ENCODE results near the gene ZFP36L1.

The ZFP36L1 gene

DNA sequence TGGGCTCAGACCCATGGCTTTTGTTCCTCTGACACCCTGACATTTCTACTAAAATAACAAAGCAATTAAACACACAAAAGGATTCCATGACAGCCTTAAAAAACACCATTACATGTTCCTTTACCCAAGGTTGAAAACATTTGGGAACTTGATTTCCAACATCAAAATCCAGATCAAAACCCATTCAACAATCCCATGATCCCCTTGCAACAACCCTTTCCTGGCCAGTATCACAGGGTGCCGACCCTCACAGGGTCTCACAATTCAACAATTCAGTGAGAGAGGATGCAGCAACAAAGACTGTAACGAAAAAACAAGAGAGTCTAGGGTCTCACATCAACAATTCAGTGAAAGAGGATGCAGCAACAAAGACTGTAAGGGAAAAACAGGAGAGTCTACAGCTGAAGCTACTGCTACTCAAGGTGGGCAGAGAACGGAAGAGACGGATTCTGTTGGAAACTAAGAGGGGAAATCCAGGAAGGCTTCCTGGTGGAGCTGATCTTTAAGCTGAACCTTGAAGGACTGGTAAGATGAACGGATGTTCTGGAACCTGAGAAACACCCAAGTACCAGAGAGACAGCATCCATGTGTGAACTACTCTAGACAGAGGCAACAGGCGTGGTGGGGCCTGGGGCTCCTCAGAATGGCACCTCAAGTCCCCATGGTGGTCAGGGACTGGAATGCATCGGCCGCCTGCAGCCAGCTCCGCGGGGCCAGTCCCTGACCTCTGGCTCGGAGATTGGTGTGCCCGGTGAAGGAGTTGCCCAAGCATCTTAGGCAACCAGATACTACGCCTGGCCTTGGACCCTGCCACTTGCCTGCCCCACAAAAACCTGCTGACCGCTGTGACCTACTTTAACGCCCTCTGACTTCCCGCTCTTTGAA lies 22.7 kb upstream of the ZFP36L1 start:
- DNase-seq: peak; percentile 38

DNA sequence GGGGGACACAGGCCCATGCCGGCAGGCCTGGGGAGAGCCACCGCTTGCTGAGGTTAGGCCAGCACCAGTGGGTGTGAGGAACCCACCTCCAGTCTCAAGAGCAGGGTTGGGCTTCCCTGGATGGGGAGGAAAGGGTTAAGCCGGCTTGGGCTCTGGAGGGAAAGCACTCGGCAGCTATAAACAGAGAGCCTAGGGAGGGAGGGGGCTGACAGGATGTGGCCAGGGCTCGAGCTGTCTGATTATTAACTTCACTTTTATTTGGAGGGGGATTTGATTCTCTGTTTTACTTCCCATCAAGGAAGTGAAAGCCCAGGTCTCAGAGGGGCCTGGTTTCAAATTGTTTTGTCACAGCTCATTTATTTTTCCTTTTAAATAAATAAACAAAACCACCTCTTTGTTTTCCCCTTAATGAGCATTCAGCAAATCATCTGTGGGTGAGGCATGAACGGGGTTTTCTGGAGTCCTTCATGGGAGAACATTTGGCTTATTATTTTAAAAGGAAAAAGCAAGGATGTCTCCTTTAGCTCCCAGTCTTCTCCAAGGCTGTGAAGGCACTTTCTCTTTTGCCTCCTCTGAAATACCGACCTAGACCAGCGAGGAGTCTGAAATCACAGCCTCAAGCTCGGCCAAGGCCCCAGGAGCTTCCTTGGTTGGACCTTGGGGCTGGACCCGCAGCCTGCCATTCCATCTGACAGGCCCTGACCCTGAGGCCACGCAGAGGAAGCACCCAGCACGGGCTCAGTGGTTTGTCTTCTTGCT lies 21.9 kb upstream of the ZFP36L1 start:
- peak; percentile 80 for DNase-seq

DNA sequence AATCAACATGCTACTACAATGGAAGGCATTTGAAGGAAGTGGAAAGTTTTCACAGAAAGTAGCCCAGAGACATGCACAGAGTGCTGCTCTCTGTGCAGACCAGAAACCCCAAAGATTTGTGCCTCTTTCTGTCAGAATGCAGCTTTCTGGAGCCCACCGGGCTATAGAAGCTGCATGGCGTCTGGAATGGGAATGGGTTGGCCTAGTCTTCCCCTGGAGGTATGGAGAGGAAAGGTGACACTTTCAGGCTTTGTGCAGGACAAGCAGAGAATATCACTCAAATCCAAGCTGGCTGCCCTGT lies 21.3 kb upstream of the ZFP36L1 start:
- no peak for DNase-seq

DNA sequence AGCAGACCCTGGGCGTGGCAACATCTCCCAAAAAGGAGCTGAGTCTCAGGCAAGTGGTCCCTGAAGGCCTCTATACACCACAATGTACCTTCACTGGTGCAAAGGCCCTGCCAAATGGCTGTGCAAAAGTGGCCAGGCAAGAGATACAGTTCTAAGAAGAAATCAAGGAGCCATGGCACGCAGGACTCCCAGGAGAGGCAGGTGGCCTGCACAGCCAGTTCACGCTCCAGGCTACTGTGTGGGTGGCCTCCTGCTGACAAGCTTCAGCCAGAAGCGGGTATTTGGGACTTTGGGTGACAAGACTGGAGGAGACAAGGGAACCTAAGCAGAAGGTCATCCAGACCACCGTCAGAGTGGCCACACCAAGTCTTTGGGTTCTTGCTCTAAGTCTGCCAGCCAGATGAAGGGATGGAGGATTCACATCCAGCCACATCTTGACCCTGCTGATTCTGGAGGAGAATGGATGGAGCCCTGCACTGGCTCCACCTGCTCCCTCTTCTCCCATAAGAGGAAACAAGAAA lies 20.5 kb upstream of the ZFP36L1 start:
- no peak for DNase-seq

DNA sequence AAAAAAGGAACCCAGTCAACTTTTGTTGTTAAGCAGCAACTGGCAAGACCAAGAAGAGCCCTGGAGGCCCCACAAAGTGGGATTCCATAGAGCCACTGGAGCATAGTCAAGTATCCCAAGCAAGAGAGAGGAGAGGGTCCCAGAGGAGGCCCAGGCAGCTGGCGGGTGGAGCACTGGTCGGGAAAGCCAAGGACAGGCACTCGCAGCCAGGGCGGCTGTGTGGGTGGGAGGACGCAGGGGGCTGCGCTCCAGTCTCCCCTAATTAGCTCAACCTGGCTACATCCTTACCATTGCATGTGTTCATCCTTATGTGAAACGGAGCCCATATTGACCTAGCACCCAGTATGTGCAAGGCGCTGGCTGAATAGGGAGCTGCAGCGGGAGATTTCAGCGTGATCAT lies 18.3 kb upstream of the ZFP36L1 start:
- DNase-seq: no peak

DNA sequence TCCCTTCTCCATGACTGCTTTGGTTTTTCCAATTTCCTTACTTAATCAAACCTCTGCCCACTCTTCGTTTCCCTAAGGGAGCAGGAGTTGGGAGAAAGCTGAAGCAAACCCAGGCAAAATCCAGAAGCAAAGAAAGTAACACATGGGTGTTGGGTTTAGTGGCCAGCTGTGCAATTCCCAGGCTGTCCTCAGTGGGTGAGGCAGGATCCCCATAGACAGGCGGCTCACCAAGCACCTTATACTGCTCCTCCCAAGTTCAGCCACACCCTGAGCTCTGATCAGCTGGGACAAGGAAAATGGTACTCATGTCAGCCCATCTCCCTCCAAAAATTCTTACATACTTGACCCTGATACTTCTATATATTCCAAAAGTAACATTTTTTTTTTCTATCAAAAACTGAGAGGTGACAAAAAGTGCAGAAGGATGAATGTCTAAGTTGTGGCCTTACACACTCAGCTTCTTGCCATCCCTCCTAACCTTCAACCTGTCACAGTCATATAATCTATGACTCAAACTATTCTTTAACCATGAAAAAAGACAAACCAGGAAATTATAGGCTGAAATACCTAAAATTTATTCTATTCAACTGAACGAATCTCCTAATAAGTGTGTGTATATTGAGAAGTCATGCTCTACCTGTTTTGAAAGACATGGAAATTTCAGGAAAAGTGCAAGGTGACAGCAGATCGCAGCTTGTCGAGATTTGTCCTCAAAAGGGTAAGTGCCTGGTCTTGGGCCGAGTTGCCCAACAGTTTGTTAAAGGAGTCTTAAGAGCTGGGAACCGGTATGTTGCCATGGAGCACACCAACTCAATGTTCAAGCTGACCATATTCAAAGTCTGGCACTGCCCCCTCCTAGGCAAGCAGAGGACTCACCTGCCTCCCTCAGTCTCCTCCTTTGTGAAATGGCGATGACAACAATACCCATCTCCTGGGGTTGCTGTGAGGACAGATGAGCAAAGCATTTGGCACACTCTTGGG lies 17.6 kb upstream of the ZFP36L1 start:
- DNase-seq: no peak

DNA sequence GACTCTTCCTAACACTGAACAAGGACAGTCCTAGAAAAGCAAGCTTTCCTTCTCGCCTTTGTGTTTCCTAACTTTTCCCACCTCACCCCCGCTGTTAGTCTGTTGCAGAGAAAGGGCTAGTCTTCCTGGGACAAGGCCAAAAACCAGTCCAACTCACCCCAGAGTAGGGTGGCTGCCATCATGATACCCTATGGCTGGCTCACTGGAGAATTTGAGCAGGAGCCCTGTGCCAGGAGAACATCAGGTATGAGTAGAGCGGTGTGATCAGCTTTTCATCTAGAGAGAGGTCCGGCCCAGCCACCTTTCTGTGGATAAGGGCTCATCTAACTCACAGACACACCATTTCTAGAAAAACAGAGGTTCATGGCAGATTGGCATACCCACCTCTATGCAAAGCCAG lies 16.7 kb upstream of the ZFP36L1 start:
- DNase-seq: no peak

DNA sequence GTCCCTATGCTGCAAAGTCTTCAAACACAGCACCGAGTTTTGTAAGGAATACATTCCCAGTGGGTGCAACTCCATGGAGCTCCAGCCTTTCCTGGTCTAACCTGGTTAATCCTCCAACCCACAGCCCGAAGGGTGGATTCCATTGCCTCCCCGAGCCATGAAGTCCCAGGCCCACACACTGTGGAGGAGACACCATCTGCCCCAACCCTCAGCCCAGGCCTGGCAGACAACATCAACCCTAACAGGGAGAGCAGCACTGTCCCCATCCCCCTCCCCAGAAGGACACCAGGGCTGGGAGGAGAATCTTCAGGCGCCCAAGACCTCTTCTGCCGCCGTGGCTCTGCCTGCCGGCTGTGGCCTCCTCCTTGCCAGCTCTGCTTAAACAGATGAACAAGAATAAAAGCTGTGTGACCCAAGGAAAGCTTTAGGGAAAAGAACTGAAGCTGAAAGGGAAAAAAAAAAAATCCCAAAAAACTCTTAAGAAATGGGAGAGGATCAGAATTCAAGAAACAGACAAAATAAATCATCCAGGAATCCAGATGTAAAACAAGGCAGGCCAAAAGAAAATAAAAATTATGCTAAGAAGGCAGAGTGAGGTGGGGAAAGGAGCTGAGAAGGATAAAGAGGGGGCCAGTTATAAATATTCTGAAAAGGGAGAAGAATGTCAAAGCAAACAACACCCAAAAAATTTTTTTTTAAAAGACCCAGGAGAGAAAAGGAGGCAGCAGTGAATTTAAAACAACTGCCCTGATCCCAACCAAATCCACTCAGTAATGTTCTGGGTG lies 16.0 kb upstream of the ZFP36L1 start:
- DNase-seq: no peak

DNA sequence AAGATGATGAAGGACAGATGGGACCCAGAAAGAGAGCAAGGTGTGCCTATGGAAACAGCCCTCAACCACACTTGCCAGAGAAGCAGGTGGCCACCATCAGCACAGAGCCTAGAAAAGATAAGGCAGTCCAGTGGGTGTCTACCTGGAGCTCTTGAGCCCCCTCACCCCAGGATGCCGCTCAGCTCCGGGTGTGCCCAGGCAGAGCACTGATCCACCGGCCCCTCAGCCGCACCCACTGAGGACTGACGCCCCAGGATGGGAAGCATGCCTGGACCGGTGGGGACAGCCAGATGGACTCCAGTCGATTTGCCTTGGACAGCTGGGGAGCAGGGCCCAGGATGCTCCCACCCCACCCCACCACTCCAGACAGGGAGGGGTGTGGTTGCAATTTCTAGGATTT lies 15.1 kb upstream of the ZFP36L1 start:
- no peak for DNase-seq

DNA sequence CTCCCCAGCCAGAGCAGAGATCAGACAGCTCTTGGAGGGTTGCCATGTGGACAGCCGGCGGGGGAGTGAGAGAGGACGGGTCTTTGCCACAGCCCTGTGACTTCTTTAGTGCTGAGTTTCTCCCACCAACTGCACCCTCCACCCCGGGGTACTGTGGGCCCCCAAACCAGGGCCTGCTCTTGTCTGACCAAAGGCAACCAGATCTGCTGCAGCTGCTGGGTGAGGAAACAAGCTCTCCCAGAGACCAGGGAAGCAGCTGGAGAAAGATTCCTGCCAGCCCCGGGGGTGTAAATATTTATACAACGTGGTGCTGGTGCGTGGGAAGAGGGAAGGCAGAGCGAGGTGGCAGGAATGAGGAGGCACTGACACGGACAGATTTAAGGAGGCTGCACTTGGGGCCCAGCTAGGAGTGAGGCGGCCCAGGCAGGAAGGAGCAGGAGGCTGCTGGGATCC lies 14.3 kb upstream of the ZFP36L1 start:
- DNase-seq: no peak

DNA sequence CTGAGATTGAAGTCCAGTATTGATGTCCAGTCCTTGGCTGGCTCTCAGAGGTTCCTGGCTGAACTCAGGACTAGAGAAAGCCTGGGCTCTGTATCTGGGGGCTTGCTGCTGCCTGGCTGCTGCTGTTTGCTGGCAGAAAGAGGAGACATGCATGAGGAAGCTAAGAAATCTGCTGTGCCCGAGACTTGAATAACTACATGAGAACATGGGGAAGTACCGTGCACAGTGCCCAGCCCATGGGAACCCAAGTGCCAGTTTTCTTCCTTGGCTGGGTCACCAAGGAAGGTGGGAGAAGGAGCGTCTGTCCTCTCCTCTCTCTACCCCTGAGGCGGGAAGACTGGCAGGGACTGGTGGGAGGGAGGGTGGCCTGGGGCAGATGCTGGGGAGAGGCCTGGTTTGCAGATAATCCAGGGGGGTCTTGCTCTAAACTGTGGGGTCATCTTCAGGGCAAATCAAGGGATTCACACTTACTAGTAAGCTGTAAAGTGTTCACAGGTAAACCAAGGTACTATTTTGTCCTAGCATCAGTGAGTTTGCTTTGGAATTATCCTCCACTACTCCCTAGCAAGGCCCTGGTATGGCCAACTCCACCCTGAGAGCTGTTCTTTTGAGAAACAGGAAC lies 13.8 kb upstream of the ZFP36L1 start:
- DNase-seq: no peak

DNA sequence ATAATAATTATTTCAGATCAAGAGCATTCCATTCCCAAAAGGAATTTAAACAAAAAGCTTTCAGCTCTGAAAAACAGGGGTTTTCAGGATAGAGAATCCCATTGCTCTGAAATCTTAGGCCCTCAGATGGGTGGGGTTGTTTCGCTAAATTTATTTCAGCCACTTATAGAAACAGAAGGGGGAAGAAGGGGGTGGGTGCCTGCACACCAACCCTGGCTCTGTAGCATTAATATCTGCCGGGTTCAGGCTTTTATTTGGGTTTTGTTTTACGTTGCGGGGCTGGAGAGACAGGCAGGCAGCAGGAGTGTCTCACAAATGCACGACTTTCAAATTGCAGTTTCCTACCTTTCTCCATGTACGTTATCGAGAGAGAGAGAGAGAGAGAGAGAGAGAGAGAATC lies 12.5 kb upstream of the ZFP36L1 start:
- DNase-seq: no peak

DNA sequence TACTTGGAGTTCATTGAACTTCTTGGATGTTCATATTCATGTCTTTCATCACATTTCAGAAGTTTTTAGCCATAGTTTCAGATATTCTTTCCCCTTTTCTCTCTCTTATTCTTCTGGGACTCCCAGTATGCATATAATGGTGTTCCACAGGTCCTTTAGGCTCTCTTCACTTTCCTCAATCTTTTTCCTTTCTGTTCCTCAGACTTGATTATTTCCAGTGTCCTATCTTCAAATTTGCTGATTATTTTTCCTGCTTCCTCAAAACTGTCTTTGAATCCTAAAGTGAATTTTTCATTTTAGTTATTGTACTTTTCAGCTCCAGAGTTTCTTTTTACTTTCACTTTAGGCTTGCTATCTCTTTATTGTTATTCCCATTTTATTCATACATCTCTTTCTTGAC lies 8.8 kb upstream of the ZFP36L1 start:
- no peak for DNase-seq

DNA sequence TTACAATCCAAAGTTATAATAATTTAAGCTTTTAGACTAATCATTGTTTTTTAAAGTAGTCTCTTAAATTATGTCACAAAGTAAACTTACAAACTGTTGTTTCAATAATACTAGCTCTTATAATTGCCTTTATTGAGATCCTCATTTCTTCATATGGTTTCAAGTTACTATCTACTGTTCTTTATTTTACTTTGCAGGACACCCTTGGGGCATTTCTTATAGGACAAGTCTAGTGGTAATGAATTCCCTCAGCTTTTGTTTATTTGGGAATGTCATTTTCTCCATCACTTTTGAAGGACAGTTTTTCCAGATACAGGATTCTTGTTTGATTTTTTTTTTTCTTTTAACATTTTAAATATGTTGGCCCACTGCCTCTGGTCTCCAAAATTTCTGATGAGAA lies 8.1 kb upstream of the ZFP36L1 start:
- DNase-seq: no peak

DNA sequence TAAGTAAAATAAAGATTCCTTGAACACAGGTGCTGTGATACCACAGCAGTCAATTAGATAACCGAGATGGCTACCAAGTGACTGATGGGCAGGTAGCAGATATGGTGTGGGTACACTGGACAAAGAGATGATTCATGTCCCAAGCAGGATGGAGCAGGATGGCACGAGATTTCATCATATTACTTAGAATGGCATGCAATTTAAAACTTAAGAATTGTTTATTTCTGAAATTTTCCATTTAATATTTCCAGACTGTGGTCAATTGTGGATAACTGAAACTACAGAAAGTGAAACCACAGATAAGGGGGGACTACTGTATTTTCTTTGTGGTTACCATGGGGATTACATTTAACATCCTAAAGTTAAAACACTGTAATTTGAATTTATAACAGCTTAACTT lies 7.5 kb upstream of the ZFP36L1 start:
- no peak for DNase-seq

DNA sequence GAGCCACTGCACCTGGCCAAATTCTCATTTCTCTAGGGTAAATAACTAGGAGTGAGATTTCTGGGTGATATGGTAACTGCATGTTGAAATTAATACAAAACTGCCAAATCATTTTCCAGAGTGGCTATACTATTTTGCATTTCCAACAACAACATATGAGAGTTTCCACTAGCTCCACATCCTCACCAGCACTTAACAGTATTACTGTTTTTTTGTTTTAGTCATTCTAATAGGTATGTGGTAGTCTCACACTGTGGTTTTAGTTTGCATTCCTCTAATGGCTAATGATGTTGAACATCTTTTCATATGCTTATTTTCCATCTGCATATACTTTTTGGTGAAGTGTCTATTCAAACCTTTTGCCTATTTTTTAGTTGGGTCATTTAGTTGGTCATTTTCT lies 5.8 kb upstream of the ZFP36L1 start:
- no peak for DNase-seq

DNA sequence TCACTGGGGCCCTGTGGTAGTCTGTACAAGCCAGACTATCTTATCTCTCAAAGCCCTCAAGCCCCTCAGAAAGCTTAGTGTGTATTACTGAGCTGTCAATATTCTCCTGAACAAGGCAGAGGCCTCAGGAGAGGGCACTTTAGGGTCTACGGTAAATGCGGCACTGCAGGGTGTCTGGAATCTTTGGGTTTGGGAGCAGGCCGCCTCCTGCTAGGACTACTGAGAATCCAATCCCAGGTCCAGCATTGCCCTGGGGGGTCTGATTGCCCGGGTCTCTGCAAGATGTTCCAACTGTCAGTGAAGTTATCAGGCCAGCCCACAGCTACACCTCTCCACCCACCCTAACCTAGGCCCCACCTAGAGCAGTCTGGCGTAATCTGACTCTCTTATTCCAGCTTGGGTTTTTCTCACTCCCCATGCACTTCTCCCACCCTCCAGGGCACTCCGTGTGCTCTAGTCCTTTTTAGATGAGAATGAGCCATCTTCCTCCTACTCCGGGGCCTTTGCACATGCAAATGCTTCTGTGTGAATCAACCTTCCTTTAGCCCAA lies 4.3 kb upstream of the ZFP36L1 start:
- no peak for DNase-seq

DNA sequence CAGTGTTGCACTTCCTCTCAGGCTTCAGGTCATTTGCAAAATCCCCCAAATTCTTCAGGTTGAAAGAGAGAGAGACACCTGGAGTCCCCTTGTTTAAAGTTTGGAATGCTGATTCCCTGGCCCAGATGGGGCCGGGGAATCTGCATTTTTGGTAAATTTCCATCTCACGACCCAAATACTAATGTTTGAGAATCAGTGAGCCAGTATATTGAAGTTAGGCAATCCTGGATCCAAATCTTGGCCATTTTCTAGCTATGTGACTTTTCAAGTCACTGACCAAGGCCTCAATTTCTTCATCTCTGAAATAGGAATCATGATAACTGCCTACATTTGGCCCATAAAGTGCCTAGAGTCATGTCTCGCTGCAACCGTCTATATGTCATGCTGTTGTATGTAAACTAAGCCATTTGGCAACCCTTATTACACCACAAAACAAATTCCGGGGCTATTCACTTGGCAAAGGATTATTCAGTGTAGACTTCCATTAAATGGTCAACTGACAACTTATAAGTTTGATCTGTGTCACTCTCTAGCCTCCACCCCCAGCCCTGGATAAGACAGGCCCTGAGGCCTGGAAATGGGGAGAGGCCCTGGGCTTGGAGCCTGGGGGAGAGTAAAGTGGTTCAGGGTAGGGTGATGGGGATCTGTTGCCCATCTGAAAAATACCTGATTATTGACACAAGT lies 3.7 kb upstream of the ZFP36L1 start:
- no peak for DNase-seq

DNA sequence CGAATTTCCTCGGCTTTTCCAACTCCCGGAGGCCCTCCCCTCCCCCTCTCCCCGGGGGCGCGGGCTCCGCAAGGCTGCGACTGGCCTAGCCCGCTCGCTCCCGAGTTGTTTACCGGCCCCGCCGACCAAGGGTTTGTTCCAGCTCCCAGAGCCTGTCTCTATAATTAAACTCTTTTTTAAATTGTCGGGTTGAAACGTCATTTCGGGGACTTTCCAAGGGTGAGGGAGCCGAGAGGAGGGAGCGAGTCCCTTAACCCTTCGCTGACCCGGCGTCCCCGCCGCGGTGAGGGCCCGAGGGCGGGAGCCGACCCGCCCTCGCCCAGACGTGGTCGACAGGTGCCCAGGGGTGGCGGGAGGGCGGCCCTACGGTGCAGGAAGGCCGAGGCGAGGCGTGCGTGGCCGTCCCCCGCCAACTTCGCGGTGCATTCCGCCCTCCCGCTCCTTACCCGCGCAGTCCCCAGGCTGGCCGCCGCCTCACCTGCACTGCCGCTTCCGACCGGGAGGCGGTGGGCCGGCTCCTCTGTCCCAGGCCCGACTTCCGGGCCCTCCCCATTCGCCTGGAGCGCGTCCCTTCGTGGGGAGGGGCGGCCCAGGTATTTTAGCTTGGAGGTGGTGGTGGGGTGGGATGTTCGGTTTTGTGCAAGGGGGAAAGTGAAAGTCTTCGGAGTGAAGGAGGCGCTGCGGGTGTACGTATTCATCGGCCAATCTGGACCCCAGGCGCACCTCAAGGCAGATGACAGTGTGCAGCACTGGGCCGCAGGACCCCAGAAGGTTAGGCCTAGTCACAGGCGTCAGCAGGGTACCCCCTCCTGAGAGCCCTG lies 2.9 kb upstream of the ZFP36L1 start:
- peak; percentile 93 for DNase-seq

Measured in CD4-positive, alpha-beta T cell treated with Interleukin-21 for 1 hour (primary cell).